Measurements from ENCODE around the gene ABCC1.

DNA sequence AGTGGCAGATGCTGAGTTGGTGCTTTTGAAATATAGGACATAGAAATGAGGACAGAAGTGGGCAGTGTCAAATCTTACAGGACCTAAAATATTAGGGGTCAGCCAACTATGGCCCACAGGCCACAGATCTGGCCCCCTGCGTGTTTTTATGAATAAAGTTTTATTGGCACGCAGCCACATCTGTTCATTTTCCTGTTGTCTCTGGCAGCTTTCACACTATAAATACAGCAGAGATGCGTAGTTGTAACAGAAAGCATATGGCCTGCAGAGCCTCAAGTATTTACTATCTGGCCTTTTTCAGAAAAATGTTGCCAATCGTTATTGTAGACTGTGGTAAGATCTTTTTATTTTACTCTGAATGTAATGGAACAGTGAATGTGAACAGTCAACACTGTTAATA lies 191.1 kb downstream of the ABCC1 start:
- TF ChIP-seq POLR2A (IDR thresholded peaks at IDR 0.05): no peak
- TF ChIP-seq, protein P1, sequence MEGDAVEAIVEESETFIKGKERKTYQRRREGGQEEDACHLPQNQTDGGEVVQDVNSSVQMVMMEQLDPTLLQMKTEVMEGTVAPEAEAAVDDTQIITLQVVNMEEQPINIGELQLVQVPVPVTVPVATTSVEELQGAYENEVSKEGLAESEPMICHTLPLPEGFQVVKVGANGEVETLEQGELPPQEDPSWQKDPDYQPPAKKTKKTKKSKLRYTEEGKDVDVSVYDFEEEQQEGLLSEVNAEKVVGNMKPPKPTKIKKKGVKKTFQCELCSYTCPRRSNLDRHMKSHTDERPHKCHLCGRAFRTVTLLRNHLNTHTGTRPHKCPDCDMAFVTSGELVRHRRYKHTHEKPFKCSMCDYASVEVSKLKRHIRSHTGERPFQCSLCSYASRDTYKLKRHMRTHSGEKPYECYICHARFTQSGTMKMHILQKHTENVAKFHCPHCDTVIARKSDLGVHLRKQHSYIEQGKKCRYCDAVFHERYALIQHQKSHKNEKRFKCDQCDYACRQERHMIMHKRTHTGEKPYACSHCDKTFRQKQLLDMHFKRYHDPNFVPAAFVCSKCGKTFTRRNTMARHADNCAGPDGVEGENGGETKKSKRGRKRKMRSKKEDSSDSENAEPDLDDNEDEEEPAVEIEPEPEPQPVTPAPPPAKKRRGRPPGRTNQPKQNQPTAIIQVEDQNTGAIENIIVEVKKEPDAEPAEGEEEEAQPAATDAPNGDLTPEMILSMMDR (IDR thresholded peaks at IDR 0.05): no peak
